ENCODE results near the gene EGFR.
"Not testable (repeated sequence)": the region's sequence is repeated elsewhere in the genome, so short reads cannot be mapped to it uniquely, and the experiment has no call there.

The EGFR gene

DNA sequence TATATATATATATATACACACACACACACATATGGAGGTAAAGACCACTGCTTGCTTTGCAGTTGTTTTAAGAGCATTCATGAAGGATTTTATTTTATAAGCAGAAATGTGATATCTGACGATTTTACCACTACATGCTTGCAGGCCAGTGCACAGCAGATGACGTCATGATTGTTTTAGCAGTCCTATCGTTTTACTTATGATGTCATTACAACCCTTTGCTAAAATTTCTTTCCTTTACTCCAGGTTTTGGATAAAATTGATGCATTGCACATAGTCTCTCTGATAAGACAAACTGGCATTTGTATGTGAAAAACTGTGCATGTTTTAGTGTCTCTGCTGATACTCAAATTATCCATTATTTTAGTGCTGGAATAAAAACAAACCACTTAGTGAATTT, 9.2 kb downstream of the EGFR start:
- H3K27me3 ChIP-seq (ENCODE audit: control insufficient read depth, insufficient read depth, low read length): no peaks in the 10 kb centered on the region
- H3K9ac ChIP-seq (ENCODE audit: low read depth, low read length): no peak overlapping the region
- H3K9me3 ChIP-seq (ENCODE audit: control insufficient read depth, insufficient read depth, low read length): no peaks in the 10 kb centered on the region
- no peaks in the 10 kb centered on the region for H3K4me1 ChIP-seq (ENCODE audit: control insufficient read depth, insufficient read depth, low read length)
- H3K4me3 ChIP-seq (ENCODE audit: low read depth, low read length): no peak overlapping the region
- no peaks in the 10 kb centered on the region for H3K36me3 ChIP-seq (ENCODE audit: control insufficient read depth, insufficient read depth, low read length)

DNA sequence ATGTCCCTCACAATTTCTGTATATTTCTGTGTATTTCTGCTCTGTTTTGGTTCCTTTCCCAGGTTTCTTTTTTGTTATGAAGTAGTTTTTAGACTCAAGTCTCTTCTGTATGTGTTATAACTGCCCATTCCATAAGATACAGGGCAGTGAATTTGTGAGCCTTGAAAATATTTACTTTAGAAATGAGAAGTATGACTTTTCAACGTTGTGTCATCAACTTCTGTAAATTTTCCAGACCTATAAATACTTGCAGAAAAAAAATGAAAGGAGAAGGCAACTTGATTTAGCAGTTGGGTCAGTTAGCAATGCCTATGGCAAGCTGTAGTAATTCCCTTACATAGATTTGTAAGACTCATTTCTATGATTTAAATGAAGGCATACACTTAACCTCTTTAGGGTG, 11.5 kb downstream of the EGFR start:
- H3K27me3 ChIP-seq (ENCODE audit: control insufficient read depth, insufficient read depth, low read length): no peaks in the 10 kb centered on the region
- H3K4me3 ChIP-seq (ENCODE audit: low read depth, low read length): no peak overlapping the region
- no peaks in the 10 kb centered on the region for H3K36me3 ChIP-seq (ENCODE audit: control insufficient read depth, insufficient read depth, low read length)
- no peaks in the 10 kb centered on the region for H3K4me1 ChIP-seq (ENCODE audit: control insufficient read depth, insufficient read depth, low read length)
- no peak overlapping the region for H3K9ac ChIP-seq (ENCODE audit: low read depth, low read length)
- no peaks in the 10 kb centered on the region for H3K9me3 ChIP-seq (ENCODE audit: control insufficient read depth, insufficient read depth, low read length)

DNA sequence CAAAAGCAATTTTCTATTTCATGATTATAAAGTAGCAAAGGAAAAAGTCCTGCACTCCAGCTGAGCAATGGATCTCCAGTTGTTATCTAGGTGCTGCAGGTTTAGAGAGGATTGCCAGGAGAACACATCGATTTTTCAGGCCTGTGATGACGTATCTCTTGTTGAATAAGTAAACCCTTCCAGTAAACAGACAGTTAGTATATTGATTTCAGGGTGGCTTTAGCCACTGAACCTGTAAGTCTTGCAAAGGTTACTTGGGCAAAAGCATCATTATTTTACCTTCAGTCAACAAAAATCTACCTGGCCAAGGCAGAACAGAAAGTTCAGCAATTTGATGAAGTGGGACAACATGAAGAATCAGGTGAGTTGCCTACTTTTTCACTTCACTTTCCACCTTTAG, 12.3 kb downstream of the EGFR start:
- Histone ChIP-seq H3K9ac (ENCODE audit: low read depth, low read length) (no peak overlapping the region), H3K4me3 (ENCODE audit: low read depth, low read length) (no peak overlapping the region), H3K27me3 (ENCODE audit: control insufficient read depth, insufficient read depth, low read length) (no peaks in the 10 kb centered on the region), H3K4me1 (ENCODE audit: control insufficient read depth, insufficient read depth, low read length) (no peaks in the 10 kb centered on the region), H3K36me3 (ENCODE audit: control insufficient read depth, insufficient read depth, low read length) (no peaks in the 10 kb centered on the region), H3K9me3 (ENCODE audit: control insufficient read depth, insufficient read depth, low read length) (no peaks in the 10 kb centered on the region)

DNA sequence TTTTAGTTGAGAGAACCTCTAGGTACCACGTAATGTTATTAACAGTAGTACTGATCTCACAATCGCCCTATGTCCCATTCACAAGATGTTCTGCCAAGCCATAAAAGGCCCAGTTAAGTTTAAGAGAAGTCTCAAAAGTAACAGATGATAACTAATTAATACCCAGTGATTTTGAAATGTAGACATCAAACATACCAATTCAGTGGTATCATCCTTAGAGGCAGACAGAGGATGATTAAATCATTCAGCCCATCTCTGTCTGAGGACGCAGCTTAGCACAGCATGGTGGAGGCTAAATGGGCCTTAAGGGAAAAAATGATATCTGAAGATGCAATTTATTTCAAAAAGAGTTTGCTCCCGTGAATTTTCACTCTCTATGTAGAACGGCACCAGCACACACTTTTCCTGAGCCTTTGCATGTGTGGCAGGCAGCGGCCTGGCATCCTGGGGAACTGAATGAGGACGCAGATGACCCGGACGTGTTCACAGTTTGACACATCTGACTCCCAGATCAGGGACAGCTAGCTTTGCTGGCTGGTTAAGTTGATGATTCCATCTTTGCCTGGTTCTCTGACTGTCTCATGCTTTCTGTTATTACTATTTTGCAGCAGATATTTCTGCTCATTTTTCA, 13.4 kb downstream of the EGFR start:
- no peaks in the 10 kb centered on the region for H3K9me3 ChIP-seq (ENCODE audit: control insufficient read depth, insufficient read depth, low read length)
- H3K4me1 ChIP-seq (ENCODE audit: control insufficient read depth, insufficient read depth, low read length): no peaks in the 10 kb centered on the region
- H3K4me3 ChIP-seq (ENCODE audit: low read depth, low read length): no peak overlapping the region
- no peaks in the 10 kb centered on the region for H3K27me3 ChIP-seq (ENCODE audit: control insufficient read depth, insufficient read depth, low read length)
- no peaks in the 10 kb centered on the region for H3K36me3 ChIP-seq (ENCODE audit: control insufficient read depth, insufficient read depth, low read length)
- H3K9ac ChIP-seq (ENCODE audit: low read depth, low read length): no peak overlapping the region

DNA sequence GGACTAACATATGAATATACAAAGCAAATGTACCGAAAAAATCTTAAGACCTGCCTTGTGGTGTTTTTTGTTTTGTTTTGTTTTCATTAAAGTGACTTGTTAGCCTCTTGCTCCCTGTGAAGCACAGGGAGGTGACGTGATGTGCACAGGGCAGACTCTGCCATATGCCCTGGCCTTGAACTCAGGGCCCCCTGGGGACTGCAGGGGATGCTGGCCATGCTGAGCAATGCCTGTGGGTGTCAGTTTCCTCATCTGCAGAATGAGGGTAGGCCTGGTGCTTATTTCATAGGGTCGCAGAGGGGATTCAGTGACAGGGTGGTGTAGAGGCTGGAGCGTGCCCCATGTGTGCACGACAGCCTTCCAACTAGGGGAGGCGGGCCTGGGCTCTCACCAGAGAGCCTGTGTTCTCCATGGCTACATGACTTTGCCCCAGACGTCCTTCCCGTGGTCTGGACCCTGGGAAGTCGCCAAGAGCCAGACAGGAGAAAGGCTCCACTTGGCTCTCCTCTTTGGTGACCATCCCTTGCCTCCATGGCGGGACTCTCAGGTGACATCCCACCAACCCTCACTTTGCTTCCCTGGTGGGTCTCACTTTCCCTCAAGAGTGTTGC, 14.5 kb downstream of the EGFR start:
- Histone ChIP-seq H3K27me3 (ENCODE audit: control insufficient read depth, insufficient read depth, low read length) (no peaks in the 10 kb centered on the region), H3K9ac (ENCODE audit: low read depth, low read length) (no peak overlapping the region), H3K36me3 (ENCODE audit: control insufficient read depth, insufficient read depth, low read length) (no peaks in the 10 kb centered on the region), H3K4me3 (ENCODE audit: low read depth, low read length) (no peak overlapping the region), H3K4me1 (ENCODE audit: control insufficient read depth, insufficient read depth, low read length) (no peaks in the 10 kb centered on the region), H3K9me3 (ENCODE audit: control insufficient read depth, insufficient read depth, low read length) (no peaks in the 10 kb centered on the region)

DNA sequence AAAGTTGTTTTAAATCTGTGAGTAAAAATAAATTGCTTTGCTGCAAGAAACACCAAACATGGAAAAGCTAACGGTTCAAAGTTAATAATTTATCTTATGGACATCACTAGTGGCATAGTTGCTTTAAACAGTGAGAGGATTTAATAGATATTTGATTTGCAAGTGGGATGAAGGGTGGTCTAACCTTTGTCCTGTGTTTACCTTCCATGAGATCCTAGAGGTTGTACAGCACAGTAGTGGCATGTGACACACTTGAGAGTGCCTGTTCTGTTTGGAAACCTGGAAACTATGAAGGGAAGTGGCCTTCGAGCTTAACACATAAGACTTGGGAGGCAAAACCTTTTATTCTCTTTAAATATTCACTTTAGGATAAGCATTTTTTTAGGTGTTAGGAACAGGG, 16.0 kb downstream of the EGFR start:
- Histone ChIP-seq H3K9ac (ENCODE audit: low read depth, low read length) (no peak overlapping the region), H3K36me3 (ENCODE audit: control insufficient read depth, insufficient read depth, low read length) (no peaks in the 10 kb centered on the region), H3K4me3 (ENCODE audit: low read depth, low read length) (no peak overlapping the region), H3K9me3 (ENCODE audit: control insufficient read depth, insufficient read depth, low read length) (no peaks in the 10 kb centered on the region), H3K4me1 (ENCODE audit: control insufficient read depth, insufficient read depth, low read length) (no peaks in the 10 kb centered on the region), H3K27me3 (ENCODE audit: control insufficient read depth, insufficient read depth, low read length) (no peaks in the 10 kb centered on the region)

DNA sequence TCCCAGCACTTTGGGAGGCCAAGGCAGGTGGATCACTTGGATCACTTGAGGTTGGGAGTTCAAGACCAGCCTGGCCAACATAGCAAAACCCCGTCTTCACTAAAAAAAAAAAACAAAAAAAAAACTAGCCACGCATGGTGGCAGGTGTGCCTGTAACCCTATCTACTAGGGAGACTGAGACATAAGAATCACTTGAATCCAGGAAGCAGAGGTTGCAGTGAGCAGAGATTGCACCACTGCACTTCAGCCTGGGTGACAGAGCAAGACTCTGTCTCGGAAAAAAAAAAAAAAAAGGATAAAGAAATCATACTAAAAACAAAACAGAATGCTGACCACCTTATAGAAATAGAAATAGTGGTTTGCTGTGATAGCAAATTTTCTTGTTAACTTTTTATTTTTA, 16.6 kb downstream of the EGFR start:
- not testable (repeated sequence) for H3K9me3 ChIP-seq (ENCODE audit: control insufficient read depth, insufficient read depth, low read length); H3K4me1 ChIP-seq (ENCODE audit: control insufficient read depth, insufficient read depth, low read length); H3K27me3 ChIP-seq (ENCODE audit: control insufficient read depth, insufficient read depth, low read length); H3K9ac ChIP-seq (ENCODE audit: low read depth, low read length); H3K4me3 ChIP-seq (ENCODE audit: low read depth, low read length); H3K36me3 ChIP-seq (ENCODE audit: control insufficient read depth, insufficient read depth, low read length)

DNA sequence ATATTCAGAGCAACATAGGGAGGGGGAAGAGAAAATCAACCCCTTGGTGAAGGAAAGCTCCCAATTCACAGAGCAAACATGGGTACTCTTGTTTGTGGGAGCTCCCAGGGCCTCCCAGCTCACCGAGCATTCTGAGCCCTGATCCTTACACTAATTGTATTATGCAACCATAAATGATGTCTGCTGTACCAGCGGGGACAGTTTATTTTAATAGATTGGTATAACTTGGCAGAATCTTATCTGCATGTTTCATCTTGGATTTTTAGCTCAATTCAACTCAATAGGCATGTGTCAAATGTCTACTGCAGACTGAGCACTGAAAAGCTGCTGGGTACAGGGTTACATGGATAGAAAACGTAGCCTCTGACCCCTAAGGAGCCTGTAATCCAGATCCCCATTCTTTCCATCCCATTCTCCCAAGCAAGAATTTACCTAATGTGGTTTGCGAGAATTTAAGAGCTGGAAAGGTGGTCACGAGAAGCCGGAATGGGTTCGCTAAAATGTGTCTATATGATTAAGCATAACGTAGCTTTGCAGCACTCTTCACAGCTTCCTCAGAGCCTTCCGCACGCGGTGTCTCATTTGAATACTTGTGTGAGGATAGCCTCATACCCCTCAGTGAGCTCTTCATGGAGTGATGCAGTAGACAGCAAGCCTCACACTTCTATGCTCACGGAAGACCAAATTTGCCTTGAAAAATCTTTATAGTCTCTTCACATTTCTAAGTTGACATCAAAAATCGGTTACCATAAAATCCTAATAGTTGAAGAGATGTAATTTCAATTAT, 18.3 kb downstream of the EGFR start:
- Histone ChIP-seq H3K9me3 (ENCODE audit: control insufficient read depth, insufficient read depth, low read length) (no peaks in the 10 kb centered on the region), H3K9ac (ENCODE audit: low read depth, low read length) (no peak overlapping the region), H3K4me3 (ENCODE audit: low read depth, low read length) (no peak overlapping the region), H3K4me1 (ENCODE audit: control insufficient read depth, insufficient read depth, low read length) (no peaks in the 10 kb centered on the region), H3K36me3 (ENCODE audit: control insufficient read depth, insufficient read depth, low read length) (no peaks in the 10 kb centered on the region), H3K27me3 (ENCODE audit: control insufficient read depth, insufficient read depth, low read length) (no peaks in the 10 kb centered on the region)

DNA sequence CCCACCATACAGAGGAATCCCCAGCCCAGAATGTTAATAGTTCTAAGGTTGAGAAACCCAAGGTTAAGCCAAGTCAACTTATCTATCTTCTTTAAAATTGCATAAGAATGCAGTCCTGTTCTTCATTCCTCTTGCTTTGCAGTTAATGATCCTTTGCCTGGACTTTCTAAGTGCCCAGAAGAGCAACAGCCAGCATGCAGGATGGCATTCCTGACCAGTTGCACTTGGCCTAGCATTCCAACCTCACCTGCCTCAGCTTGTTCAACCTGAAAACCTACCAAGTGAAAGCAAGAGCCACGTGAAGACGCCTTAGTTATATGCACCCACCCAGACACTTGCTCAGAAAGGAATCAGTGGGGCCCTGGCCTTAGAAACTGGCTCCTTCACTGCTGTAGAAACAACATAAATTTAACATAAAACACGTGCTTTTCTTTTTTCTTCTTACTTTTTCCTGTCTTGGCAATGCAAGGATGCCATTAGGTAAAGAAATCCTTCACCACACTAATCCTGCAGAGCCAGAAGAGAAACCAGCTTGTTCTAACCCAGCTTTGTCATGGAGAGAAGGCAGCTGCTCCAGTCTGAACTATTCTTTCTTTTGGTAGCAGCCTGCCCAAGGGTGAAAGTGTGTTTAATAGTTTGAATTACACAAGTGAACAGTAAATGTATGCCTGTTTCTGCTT, 25.0 kb downstream of the EGFR start:
- Histone ChIP-seq H3K9ac (ENCODE audit: low read depth, low read length) (no peak overlapping the region), H3K9me3 (ENCODE audit: control insufficient read depth, insufficient read depth, low read length) (no peaks in the 10 kb centered on the region), H3K4me1 (ENCODE audit: control insufficient read depth, insufficient read depth, low read length) (no peaks in the 10 kb centered on the region), H3K36me3 (ENCODE audit: control insufficient read depth, insufficient read depth, low read length) (no peaks in the 10 kb centered on the region), H3K27me3 (ENCODE audit: control insufficient read depth, insufficient read depth, low read length) (no peaks in the 10 kb centered on the region), H3K4me3 (ENCODE audit: low read depth, low read length) (no peak overlapping the region)

DNA sequence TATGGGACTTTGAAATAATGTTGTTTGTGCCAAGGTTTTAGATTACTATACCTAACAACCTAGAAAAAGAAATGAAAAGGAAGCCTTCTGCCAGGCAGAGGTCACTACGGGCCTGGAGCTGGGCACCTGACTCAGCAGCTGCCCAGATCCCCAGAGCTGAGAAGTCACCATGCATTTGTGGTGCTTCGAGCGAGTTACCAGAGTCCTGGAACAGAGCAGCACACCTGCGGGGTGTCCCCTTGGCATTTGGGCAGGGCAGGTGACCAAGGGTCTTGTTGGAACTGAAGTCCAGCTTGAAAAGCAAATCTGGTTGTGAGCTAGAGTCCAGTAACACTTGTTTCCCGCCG, 25.5 kb downstream of the EGFR start:
- H3K4me3 ChIP-seq (ENCODE audit: low read depth, low read length): no peak overlapping the region
- no peaks in the 10 kb centered on the region for H3K36me3 ChIP-seq (ENCODE audit: control insufficient read depth, insufficient read depth, low read length)
- no peak overlapping the region for H3K9ac ChIP-seq (ENCODE audit: low read depth, low read length)
- H3K4me1 ChIP-seq (ENCODE audit: control insufficient read depth, insufficient read depth, low read length): no peaks in the 10 kb centered on the region
- H3K9me3 ChIP-seq (ENCODE audit: control insufficient read depth, insufficient read depth, low read length): no peaks in the 10 kb centered on the region
- no peaks in the 10 kb centered on the region for H3K27me3 ChIP-seq (ENCODE audit: control insufficient read depth, insufficient read depth, low read length)

DNA sequence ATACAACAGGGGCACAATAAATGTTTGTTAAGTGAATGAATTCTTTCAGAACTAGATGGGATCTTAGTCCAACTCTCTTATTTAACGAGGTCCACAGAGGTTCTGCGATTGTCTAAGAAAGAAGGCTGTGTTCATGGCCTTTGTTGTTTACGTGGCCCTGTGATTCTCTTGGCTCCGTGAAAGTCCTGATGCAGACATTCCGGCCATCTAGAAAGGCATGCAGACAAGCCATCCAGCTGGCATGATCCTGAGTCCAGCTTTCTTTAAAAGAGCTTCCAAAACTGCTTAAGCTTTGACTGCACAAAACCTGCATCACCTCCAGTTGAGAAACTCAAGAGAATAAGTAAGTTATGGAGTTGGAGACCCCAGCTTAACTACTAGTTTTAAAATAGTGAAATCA, 26.0 kb downstream of the EGFR start:
- Histone ChIP-seq H3K9me3 (ENCODE audit: control insufficient read depth, insufficient read depth, low read length) (no peaks in the 10 kb centered on the region), H3K9ac (ENCODE audit: low read depth, low read length) (no peak overlapping the region), H3K27me3 (ENCODE audit: control insufficient read depth, insufficient read depth, low read length) (no peaks in the 10 kb centered on the region), H3K4me3 (ENCODE audit: low read depth, low read length) (no peak overlapping the region), H3K4me1 (ENCODE audit: control insufficient read depth, insufficient read depth, low read length) (no peaks in the 10 kb centered on the region), H3K36me3 (ENCODE audit: control insufficient read depth, insufficient read depth, low read length) (no peaks in the 10 kb centered on the region)
